ENCODE data around the gene TSPO2.
A peak's percentile ranks its signal among the peaks of the same experiment; 100 is the strongest.
"Not testable (repeated sequence)": the region's sequence is repeated elsewhere in the genome, so short reads cannot be mapped to it uniquely, and the experiment has no call there.

Gene TSPO2, protein sequence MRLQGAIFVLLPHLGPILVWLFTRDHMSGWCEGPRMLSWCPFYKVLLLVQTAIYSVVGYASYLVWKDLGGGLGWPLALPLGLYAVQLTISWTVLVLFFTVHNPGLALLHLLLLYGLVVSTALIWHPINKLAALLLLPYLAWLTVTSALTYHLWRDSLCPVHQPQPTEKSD

DNA sequence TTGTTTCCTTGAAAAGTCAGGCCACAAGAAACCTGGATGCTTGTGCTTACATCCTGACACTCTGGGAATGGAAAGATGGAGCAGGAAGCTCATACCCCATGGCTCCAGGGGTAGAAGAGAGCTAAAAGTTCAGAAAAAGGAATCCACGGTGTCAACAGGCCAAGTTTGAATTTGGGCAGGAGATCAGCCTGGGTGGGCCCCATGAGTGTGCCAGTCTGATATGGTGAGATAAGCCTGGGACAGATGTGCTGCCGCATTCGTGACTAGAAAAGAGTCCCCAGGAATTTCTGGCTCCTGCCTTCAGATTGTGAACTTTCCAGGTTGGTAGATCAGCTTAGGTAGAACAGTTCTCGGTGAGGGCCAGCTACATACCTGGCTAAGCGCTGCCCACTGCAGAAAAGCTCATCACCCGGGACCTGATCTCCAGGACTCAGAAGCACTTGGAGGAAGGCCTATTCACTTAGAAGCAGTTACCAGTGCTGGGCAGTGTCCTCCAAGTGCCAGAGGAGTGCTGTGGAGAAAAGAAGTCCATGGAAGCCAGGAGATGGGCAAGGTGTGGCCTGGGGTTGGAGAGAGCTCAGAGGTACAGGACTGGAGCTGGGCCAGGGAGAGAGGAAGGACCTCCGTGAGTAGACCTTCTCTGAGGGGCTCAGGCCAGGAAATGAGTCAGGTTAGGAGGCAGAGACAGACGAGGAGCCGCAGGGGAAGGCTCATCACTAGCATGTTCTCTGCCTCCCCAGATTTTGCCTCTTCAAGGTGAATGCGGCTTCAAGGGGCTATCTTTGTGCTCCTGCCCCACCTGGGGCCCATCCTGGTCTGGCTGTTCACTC, at the start of gene TSPO2:
Gene TSPO2, plus strand, starts transcription at position 242 of the 830 bp plus-strand sequence. Its CDS starts 519 bp downstream, at position 761.
- no peak for DNase-seq (ENCODE audit: low spot score)

DNA sequence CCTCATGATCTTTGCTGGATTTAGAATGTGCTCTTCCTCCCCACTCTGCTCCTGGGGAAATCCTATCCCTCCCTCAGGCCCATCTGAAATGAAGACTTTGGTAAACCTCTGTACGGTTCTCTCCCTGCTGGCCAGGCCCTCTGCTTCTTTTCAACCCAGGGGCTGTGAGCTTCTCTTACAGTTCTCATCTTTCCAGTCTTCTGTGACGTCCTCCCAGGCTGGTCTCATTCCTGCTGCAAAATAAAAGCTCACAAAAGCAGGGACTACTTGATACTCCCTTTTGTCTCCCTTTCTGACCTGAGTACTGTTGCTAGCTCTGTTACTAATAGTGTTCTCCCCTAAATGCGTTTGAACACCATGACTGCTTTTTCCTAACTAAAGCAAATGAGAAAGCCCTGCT, 49.5 kb upstream of the TSPO2 start:
- DNase-seq (ENCODE audit: low spot score): no peak

DNA sequence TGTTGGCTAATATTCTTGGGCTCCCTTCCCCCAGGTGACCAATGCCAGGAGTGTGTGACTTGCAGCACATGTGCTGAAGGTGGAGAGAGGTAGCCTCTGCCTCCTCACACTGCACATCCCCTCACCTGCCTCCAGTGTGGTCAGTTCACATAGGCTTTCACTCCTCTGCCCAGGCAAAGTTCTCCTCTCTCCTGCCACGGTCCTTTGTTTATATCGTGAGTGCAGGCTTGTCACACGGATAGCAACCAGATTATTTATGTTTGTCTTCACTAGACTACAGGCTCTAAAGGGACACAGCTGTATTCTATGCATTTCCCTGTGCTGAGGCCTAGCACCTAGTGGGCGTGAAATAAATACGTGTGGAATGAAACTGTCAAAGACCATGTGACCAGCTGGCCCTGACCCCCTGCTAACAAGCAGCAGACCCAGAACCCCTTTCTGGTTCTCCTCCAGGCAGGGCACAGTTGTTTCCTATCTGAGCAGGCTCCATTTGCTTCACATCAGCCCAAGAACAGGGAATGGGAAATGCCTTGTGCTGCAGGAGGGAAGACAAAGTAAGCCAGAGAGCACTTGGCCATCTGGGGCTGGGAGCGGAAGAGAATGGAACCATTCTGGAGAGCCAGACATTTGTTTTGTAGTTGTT, 45.6 kb upstream of the TSPO2 start:
- DNase-seq (ENCODE audit: low spot score): peak; percentile 28

DNA sequence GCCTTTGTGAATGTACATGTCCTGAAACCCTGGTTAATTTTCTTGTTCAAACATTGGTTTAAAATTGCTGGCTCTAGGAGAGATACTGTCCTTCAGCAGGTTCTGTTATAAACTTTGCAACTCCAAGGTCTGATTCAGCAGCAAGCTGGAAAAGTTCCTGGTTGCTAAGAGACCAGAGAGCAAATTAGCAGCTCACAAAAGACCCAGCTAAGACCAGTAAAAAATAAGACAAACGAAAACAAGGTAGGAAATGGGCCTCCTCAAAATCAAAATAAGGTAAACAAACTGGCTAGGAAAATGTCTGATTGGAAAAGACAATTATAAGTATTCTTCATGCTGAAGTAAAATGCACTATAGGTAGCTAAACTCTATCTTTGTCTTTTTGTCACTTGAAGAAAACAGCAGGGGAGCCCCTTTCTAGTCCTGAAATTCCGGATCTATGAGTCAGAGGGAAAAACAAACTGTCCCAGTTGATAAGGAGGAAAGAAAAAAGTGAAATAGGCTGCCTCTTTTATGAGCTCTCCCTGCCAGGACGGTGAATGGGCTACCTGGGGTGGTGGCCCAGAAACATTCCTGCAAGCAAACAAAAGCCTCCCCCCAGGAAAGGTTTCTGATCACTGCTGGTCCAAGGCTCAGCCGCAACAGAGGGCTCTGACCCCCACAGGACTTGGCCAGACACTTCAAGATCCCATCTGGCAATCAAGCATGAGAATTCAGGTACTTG, 44.9 kb upstream of the TSPO2 start:
- DNase-seq (ENCODE audit: low spot score): peak; percentile 62

DNA sequence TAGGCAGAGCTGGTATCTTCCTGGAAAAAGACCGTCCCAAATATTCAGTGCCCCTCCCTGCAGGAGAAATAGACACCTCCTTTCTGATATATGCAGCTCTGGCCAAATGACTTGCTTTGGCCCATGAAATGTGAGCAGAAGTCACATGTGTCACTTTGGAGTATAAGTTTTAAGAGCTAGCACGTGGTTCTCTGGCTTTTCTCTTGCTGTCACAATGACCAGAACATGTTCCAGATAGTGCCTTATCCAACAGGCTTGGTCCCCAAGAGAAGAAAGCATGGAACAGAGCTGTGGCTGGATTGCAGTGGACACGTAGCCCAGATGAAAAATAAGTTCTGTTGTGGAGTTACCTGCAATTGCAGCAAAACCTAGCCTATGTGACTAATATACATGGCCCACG, 43.6 kb upstream of the TSPO2 start:
- DNase-seq (ENCODE audit: low spot score): no peak

DNA sequence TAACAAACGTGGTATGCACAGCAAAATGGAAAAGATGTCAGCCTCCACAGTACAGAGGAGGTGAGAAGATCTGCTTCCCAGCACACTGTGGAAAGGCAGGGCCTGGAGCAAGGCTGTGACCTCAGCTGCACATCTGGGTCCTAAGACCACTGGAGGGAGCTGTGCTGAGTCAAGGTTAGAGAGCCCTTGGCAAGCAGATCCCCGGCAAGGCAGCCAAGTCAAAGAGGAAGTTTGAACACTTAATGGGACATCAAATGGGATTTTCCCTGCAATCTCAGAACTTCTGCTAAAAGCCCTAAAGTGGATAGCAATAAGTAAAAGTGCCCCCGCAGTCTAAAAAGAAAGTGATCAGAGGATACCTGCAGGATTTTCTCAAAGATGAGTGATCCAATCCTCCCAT, 42.7 kb upstream of the TSPO2 start:
- peak; percentile 80 for DNase-seq (ENCODE audit: low spot score)

DNA sequence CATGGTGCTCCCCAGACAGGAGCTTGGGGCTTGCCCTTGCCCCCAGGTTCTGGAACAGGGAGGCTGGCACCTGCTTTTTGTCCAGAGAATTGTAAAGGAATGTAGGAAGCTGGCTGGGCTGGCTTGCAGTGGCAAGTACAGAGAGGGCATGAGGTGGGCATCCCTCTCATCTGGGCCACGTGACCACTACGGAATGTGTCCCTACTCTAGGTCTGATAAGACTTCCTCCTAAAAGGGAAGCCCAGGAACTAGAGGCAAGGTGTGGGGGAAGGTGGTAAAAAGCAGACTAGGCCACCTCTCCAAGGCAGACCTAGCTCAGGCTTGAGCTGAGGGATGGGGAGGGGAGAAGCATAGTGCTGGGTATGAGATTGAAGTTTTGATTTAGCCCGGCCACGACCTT, 42.0 kb upstream of the TSPO2 start:
- DNase-seq (ENCODE audit: low spot score): no peak

DNA sequence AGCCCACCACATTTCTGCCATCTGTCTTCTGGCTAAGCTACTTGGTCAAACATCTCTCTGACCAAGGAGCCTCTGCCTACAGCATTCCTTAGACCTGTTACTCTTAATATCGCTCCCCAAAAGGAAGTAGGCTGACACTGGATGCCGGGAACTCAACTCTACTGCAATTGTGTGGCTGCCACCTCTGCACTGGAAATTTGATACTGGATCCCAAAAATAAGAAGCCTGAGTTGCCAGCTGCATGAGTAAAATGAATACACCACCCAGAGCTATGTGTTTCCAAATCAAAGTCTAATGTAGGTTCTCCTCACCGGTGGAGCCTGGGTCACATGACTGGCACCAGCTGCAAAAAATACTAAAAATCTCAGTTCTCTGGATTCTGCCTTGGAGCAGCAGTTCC, 40.1 kb upstream of the TSPO2 start:
- no peak for DNase-seq (ENCODE audit: low spot score)

DNA sequence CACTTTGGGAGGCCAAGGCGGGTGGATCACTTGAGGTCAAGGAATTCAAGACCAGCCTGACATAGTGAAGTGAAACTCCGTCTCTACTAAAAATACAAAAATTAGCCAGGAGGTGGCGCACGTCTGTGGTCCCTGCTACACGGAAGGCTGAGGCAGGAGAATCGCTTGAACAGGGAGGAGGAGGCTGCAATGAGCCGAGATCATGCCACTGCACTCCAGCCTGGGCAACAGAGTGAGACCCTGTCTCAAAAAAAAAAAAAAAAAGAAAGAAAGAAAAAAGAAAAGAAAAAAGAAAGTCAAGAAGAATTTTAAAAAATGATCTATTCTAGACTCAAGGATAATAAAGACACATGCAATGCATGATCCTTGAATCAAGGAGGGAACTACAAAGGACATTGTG, 36.0 kb upstream of the TSPO2 start:
- not testable (repeated sequence) for DNase-seq (ENCODE audit: low spot score)

DNA sequence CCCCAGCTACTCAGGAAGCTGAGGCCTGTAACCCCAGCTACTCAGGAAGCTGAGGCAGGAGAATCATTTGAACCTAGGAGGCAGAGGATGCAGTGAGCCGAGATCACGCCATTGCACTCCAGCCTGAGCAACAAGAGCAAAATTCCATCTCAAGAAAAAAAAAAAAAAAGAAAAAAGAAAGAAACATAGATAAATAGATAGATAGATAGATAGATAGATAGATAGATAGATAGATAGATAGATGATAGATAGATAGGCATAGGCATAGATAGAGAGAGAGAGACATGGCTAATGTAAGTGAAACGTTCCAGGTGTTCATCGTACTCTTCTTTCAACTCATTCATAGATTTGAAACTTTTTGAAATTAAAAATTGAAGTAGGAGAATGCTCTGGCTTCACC, 35.3 kb upstream of the TSPO2 start:
- not testable (repeated sequence) for DNase-seq (ENCODE audit: low spot score)

DNA sequence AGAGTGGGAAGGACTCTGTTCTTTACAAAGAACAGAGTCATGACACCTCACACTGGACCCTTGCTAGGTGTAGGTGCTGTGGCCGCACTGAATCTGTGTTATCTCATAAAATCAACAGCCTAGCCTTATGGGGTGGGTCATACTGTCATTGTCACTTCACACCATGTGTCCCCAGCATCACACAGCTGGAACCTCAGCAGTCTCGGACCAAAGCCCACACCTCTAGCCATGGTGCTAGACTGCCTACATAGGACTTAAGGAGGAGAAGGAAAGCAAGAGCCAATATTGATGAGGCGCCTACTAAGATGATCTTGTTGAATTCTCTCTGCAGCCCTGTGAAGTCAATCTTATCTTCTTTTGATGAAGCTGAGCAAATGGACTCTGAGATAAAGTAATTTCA, 34.3 kb upstream of the TSPO2 start:
- no peak for DNase-seq (ENCODE audit: low spot score)

DNA sequence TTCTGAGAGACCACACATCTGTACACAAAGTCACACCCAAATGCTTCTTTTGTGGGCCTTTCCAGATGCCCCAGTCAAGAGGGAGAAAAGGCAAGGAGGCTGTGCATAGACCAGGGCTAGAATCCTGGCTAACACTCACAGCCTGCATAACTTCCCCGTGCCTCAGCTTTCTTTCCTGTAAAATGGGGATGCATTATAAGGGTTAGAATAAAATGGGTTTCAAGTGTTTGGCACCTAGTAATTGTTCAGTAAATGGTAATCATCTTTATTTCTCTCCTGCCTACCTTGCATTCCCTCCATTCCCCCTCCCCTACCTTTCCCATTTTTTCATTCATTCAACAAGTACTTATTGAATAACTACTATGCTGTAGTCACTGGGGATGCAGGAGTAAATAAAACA, 32.6 kb upstream of the TSPO2 start:
- no peak for DNase-seq (ENCODE audit: low spot score)

DNA sequence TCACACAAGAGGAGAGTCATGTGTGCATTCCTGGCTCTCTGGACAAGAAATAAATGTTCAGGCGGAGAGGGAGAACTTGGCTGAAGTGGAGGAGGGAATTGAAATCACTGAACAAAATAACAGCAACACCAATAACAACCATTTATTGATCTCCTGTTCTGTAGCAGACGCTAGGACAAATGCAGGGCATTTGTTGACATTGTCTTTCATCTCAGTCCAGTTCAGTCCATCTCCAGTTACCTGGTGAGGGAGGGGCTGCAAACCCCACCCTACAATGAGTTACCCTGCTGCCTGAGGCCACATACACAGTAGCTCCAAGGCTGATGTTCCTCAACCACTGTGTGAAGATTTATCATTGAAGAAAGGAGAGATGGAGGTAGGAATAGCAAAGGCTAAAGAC, 30.6 kb upstream of the TSPO2 start:
- no peak for DNase-seq (ENCODE audit: low spot score)

DNA sequence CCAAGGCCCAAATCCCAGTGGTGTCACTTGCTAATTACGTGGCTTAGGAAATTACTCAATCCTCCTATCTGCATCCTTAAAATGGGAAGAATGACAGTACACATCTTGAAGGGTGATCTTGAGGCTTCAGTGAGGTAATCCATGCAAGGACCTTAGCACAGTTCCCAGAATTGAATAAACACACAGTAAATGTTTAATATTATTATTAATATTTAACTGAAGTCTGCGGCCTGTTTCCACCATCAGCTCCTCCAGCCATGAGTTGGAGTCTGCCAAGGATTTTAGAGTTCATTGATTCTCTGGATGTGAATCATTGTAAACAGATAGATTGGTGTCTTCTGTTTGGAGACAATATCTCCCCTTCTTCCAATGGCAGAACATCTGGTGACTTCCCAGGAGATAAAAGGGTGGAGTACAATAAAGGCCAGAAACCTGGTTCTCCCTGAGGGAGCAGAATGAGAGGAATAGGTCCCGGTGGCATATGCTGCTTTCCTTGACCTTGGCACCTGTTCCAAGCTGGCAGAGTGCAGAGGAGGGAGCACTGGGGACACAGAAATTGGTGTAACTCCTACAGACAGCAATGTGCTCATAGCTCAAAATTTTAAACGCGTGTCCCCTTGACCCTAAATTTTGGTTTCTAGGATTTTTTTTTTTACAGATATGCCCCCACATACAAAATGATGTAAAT, 28.7 kb upstream of the TSPO2 start:
- DNase-seq (ENCODE audit: low spot score): no peak

DNA sequence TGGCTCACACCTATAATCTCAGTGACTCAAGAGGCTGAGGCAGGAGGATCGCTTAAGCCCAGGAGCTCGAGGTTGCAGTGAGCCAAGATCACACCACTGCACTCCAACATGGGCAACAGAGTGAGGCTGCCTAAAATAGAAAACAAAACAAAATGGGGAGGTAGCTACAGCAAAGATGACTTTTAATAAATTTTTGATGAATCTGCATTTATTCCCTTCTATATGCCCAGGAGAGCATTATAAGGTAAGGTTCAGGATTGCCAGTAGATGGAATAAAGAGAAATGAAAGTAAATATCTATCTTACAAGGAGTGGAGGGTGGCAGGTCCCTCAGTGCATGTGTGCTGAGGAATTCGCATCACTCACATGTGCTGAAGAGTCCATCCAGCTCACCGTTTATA, 27.5 kb upstream of the TSPO2 start:
- no peak for DNase-seq (ENCODE audit: low spot score)

DNA sequence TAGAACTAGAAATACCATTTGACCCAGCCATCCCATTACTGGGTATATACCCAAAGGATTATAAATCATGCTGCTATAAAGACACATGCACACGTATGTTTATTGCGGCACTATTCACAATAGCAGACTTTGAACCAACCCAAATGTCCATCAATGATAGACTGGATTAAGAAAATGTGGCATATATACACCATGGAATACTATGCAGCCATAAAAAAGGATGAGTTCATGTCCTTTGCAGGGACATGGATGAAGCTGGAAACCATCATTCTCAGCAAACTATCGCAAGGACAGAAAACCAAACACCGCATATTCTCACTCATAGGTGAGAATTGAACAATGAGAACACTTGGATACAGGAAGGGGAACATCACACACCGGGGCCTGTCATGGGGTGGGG, 26.4 kb upstream of the TSPO2 start:
- DNase-seq (ENCODE audit: low spot score): not testable (repeated sequence)

DNA sequence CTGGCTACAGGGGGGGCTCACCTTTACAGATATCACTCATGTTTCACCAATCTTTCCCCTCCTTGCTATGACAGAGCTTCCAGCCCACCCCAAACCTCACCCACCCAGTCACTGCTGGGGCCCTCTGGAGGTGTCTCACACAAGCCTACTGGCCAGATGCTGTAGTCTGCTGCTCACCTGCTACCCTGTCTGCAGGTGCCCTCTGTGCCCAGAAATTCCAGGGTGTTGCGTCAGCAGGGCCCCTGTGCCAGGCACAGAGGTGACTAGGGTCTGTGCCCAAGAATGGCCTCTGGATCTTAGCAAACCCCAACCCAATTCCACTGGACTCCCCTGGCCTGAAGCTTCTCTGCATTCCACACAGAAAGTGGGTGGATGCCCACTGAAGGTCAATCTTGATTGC, 24.6 kb upstream of the TSPO2 start:
- no peak for DNase-seq (ENCODE audit: low spot score)

DNA sequence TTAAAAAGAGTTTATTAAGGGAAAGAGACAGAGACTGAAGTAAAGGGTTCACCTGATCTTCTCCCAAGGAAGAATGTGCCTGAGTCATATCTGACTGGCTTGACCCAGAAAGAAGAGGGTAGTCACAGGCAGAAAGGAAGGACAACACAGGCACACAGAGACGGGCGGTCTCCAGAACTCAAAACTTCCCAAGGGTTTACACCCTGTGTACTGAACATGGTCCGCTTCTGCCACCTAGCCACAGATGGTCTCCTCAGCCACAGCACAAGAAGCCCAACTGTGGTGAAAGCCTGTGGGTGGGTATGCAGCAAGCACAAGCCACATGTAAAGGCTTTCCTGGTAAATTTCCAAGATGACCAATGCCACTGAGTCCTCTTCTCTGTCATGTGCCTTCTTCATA, 20.4 kb upstream of the TSPO2 start:
- peak; percentile 67 for DNase-seq (ENCODE audit: low spot score)

DNA sequence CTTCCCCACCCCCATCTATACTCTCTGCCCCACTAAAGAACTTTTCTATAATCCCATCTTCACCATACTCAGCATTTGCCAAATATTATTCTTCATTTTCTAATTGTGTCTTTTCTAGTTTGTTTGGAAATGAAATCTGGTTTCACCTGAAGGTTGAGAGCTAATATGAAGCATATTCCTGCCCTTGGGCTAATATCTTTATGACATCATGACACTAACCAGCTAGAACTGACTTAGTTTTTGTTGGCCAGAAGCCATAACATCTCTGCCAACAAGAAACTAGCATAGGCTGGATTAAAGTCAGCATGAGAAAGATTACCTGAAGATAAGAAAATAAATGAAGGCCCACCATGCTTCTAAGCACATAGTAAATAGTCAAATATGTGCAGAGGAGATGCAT, 20.0 kb upstream of the TSPO2 start:
- no peak for DNase-seq (ENCODE audit: low spot score)

DNA sequence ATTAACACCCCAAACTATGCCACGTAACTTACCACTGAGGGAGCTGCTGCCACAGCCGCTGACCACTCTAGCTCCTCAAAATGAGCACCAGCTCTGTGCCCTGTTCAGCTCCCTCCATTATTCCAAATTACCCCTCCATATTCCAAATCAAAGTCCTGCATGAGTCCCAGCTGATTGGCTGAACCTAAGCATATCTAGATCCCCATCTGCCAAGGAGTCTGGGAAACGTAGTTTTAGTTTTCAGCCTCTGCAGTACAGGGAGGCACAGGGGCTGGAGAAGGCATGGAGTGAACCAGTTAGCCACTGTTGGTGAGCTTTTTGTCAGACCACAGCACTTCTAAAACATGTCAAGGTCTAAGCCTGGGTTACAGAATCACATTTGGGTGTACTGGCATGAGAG, 19.2 kb upstream of the TSPO2 start:
- DNase-seq (ENCODE audit: low spot score): no peak

DNA sequence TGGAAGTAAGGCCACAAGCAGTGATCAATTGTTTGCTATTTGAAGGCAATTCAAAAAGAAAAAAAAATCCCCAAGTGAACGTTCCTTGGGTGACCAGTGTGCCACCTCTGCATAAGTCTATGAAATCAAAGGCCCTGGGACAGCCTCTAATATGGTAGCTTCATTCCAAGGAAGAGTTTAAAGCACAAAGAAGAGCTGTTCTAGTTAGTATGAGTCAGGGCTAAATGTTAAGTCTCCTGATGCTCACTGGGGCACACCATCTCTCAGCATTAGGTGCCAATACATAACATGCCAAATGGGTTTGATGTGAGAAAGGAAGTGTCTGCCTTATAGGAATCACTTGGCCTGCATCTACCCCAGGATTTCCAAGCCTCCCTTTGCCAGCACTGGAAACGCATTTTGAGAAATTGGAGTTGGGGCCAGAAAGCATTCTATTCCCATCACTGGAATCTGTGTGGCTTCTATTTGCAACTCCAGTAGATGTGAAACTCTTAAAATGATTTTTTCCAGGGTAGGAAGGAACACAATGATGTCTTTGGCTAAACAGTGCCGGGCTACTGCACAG, 16.2 kb upstream of the TSPO2 start:
- no peak for DNase-seq (ENCODE audit: low spot score)

DNA sequence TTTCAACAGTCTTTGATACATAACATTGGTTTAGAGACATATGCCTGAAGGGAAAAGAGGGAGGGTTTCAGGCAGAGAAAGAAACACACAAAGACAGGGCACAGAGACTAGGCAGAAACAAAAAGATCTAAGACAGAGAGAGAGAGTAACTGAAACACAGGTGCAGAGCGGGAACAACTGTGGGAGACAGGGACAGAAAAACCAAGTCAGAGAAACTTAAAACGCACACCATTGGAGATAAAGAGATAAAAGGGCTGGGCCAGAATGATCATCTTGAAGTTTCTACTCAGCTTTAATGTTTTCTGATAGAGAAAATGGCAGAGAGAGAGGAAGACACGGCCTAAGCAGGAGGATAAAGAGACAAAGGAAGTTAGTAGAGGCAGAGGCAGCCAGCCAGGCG, 15.0 kb upstream of the TSPO2 start:
- no peak for DNase-seq (ENCODE audit: low spot score)

Measured in AG20443 (cell line).